Suprapubic skin (tissue), 3 donors: Measurements from ENCODE around the gene LYL1.

Experiments
- EP300 ChIP-seq: sonication (generic); formaldehyde crosslinking; IDR thresholded peaks from one replicate; pipeline ENCODE4 v1.6.1; 2017; ENCODE audit warnings: antibody characterized with exemption
- TF ChIP-seq, protein P1 (sequence below), 2 donors: fragments of 200-600 bp in 1 of 2; fragments of 450-650 bp in 1 of 2; sonication (generic) in 1 of 2; IDR thresholded peaks; one replicate each; pipeline ENCODE4 v1.5.1; 2016 to 2019; ENCODE audit warnings: antibody characterized with exemption in 2 of 2, mild to moderate bottlenecking in 1 of 2, moderate library complexity in 1 of 2

GRCh38 chr19:13103581-13104359, 1.1 kb upstream of the LYL1 start:
- TF ChIP-seq, protein P1, sequence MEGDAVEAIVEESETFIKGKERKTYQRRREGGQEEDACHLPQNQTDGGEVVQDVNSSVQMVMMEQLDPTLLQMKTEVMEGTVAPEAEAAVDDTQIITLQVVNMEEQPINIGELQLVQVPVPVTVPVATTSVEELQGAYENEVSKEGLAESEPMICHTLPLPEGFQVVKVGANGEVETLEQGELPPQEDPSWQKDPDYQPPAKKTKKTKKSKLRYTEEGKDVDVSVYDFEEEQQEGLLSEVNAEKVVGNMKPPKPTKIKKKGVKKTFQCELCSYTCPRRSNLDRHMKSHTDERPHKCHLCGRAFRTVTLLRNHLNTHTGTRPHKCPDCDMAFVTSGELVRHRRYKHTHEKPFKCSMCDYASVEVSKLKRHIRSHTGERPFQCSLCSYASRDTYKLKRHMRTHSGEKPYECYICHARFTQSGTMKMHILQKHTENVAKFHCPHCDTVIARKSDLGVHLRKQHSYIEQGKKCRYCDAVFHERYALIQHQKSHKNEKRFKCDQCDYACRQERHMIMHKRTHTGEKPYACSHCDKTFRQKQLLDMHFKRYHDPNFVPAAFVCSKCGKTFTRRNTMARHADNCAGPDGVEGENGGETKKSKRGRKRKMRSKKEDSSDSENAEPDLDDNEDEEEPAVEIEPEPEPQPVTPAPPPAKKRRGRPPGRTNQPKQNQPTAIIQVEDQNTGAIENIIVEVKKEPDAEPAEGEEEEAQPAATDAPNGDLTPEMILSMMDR (IDR thresholded peaks at IDR 0.05): no peak
- no peak for TF ChIP-seq EP300
